ENCODE results near the gene NID2. TPM values are rescaled to one million over a fixed set of nuclear protein-coding genes. Genes with fewer than 3 reads are reported as not detected.

Gene NID2
- total RNA-seq, 1 experiment from 2014 or later, result 3.1 TPM

GRCh38 chr14:51967521-51967920 is 101.3 kb downstream of the NID2 start:
- Histone ChIP-seq H3F3A (ENCODE audit: low read length, unreplicated experiment) (no peaks in the 10 kb centered on the region), H3K4me1 (ENCODE audit: insufficient read depth, low read length) (no peaks in the 10 kb centered on the region), H3K4me2 (ENCODE audit: low read length) (no peak overlapping the region), H3K9me3 (ENCODE audit: low read length) (no peaks in the 10 kb centered on the region), H4K20me1 (ENCODE audit: low read length) (no peaks in the 10 kb centered on the region), H3K27ac (ENCODE audit: low read length) (no peak overlapping the region), H3K36me3 (ENCODE audit: low read depth, low read length) (no peaks in the 10 kb centered on the region), H3K4me3 (ENCODE audit: low read length) (no peak overlapping the region), H2AFZ (ENCODE audit: low read length) (no peak overlapping the region), H3K9ac (ENCODE audit: low read length) (no peak overlapping the region), H3K27me3 (ENCODE audit: low read length) (no peaks in the 10 kb centered on the region), H3K9me2 (replicated peaks; ENCODE audit: low read length) (no peaks in the 10 kb centered on the region), H3K79me2 (ENCODE audit: low read length) (no peaks in the 10 kb centered on the region)
- ChIA-PET POLR2A (ENCODE audit: unreplicated experiment) (no interaction called here), CTCF (interaction anchor here (0.6 kb wide), 1 partner anchor 11 kb away, joined by 3 read pairs; no protein-coding TSS in a partner anchor)
- no TSS peak for BruUV-seq (replicated peaks)
- intact Hi-C loops (cut with micrococcal nuclease), result no loop called here
- no peak for ATAC-seq
- no peak for DNase-seq
- TF ChIP-seq EZH2phosphoT487 (IDR thresholded peaks at IDR 0.05; ENCODE audit: borderline replicate concordance, low read length) (no peak), EZH2 (IDR thresholded peaks at IDR 0.05; ENCODE audit: low read length, unreplicated experiment) (no peak), CTCF (conservative IDR thresholded peaks at IDR 0.05; ENCODE audit: low read depth, low read length) (no peak)

GRCh38 chr14:51963286-51963685 is 105.6 kb downstream of the NID2 start:
- no peaks in the 10 kb centered on the region for H3K36me3 ChIP-seq (ENCODE audit: low read depth, low read length)
- H3F3A ChIP-seq (ENCODE audit: low read length, unreplicated experiment), result no peaks in the 10 kb centered on the region
- intact Hi-C loops (cut with micrococcal nuclease), result no loop called here
- H3K79me2 ChIP-seq (ENCODE audit: low read length), result no peaks in the 10 kb centered on the region
- H3K27me3 ChIP-seq (ENCODE audit: low read length), result no peaks in the 10 kb centered on the region
- H3K9me3 ChIP-seq (ENCODE audit: low read length), result no peaks in the 10 kb centered on the region
- H3K4me3 ChIP-seq (ENCODE audit: low read length), result no peak overlapping the region
- H3K4me1 ChIP-seq (ENCODE audit: insufficient read depth, low read length), result no peaks in the 10 kb centered on the region
- BruUV-seq (replicated peaks), result no TSS peak
- no peak overlapping the region for H2AFZ ChIP-seq (ENCODE audit: low read length)
- H3K9ac ChIP-seq (ENCODE audit: low read length), result no peak overlapping the region
- ChIA-PET CTCF (no interaction called here), POLR2A (ENCODE audit: unreplicated experiment) (no interaction called here)
- ATAC-seq (no peak), DNase-seq (no peak)
- no peak overlapping the region for H3K4me2 ChIP-seq (ENCODE audit: low read length)
- no peaks in the 10 kb centered on the region for H4K20me1 ChIP-seq (ENCODE audit: low read length)
- no peak overlapping the region for H3K27ac ChIP-seq (ENCODE audit: low read length)
- TF ChIP-seq EZH2 (IDR thresholded peaks at IDR 0.05; ENCODE audit: low read length, unreplicated experiment) (no peak), EZH2phosphoT487 (IDR thresholded peaks at IDR 0.05; ENCODE audit: borderline replicate concordance, low read length) (no peak), CTCF (conservative IDR thresholded peaks at IDR 0.05; ENCODE audit: low read depth, low read length) (no peak)
- H3K9me2 ChIP-seq (replicated peaks; ENCODE audit: low read length), result no peaks in the 10 kb centered on the region

GRCh38 chr14:51962711-51963110 is 106.1 kb downstream of the NID2 start:
- BruUV-seq (replicated peaks), result no TSS peak
- ChIA-PET POLR2A (ENCODE audit: unreplicated experiment) (no interaction called here), CTCF (no interaction called here)
- TF ChIP-seq CTCF (conservative IDR thresholded peaks at IDR 0.05; ENCODE audit: low read depth, low read length), result no peak
- no peak for TF ChIP-seq EZH2phosphoT487 (IDR thresholded peaks at IDR 0.05; ENCODE audit: borderline replicate concordance, low read length)
- TF ChIP-seq EZH2 (IDR thresholded peaks at IDR 0.05; ENCODE audit: low read length, unreplicated experiment), result no peak
- H3K4me1 ChIP-seq (ENCODE audit: insufficient read depth, low read length), result no peaks in the 10 kb centered on the region
- no peaks in the 10 kb centered on the region for H3K36me3 ChIP-seq (ENCODE audit: low read depth, low read length)
- no peaks in the 10 kb centered on the region for H3K9me3 ChIP-seq (ENCODE audit: low read length)
- H3K27me3 ChIP-seq (ENCODE audit: low read length), result no peaks in the 10 kb centered on the region
- H3K79me2 ChIP-seq (ENCODE audit: low read length), result no peaks in the 10 kb centered on the region
- ATAC-seq (no peak; the same call in 1 of the 2 replicates), DNase-seq (no peak)
- H3K9ac ChIP-seq (ENCODE audit: low read length), result no peak overlapping the region
- no peaks in the 10 kb centered on the region for H4K20me1 ChIP-seq (ENCODE audit: low read length)
- H2AFZ ChIP-seq (ENCODE audit: low read length), result no peak overlapping the region
- H3K9me2 ChIP-seq (replicated peaks; ENCODE audit: low read length), result no peaks in the 10 kb centered on the region
- intact Hi-C loops (cut with micrococcal nuclease), result no loop called here
- no peaks in the 10 kb centered on the region for H3F3A ChIP-seq (ENCODE audit: low read length, unreplicated experiment)
- no peak overlapping the region for H3K27ac ChIP-seq (ENCODE audit: low read length)
- no peak overlapping the region for H3K4me3 ChIP-seq (ENCODE audit: low read length)
- no peak overlapping the region for H3K4me2 ChIP-seq (ENCODE audit: low read length)

Data from PC-3 (cell line).